Measurements from ENCODE around the gene PPP6R3.

DNA sequence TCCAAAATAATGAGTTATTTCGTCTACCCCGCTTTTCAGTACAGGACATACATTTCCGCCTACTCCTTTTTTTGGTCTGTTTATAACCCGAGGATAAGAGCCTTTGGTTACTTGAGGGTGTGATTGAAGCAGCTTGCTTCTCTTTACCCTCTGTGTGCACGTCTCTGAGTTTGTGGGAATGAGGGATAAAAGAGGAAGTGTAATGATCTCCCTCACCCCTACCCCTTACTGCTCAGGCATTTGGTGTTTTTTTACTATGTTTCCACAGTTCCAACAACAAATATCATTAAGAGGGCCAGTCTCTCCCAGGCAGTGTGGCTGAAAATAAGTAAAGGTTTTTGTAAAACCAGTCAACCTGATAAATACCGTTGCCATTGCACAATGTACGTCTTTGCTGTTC is 140.6 kb downstream of the PPP6R3 start:
- no peak for TF ChIP-seq POLR2A (IDR thresholded peaks at IDR 0.05; ENCODE audit: low read length)
- no peak for TF ChIP-seq GATA1 (IDR thresholded peaks at IDR 0.05; ENCODE audit: low read depth, low read length)

Measured in erythroblast (primary cell).